ENCODE results near the gene TGFBI.

Gene TGFBI

GRCh38 chr5:136064510-136064909 lies 35.7 kb downstream of the TGFBI start:
- Histone ChIP-seq H3K4me1 (ENCODE audit: control insufficient read depth, insufficient read depth, low read length, poor library complexity, severe bottlenecking) (peaks cover 6% of the 10 kb centered on the region), H3K36me3 (ENCODE audit: control insufficient read depth, insufficient read depth, low read length) (peaks cover 63% of the 10 kb centered on the region), H3K9me3 (ENCODE audit: control insufficient read depth, low read length) (peaks cover 6% of the 10 kb centered on the region), H3K4me3 (ENCODE audit: extremely low read depth, insufficient read depth, low read length, poor library complexity, severe bottlenecking) (no peak overlapping the region), H3K27ac (ENCODE audit: low read depth, low read length, severe bottlenecking) (no peak overlapping the region)
- 84 to 100% methylated on average over 2 to 3 of the region's 4 CpGs for WGBS, 2 experiments (ENCODE audit: insufficient coverage in 2 of 2)

- Histone ChIP-seq H3K27ac (ENCODE audit: low read depth, low read length, severe bottlenecking) (no peak overlapping the region), H3K4me3 (ENCODE audit: extremely low read depth, insufficient read depth, low read length, poor library complexity, severe bottlenecking) (no peak overlapping the region)
- WGBS, 2 experiments (ENCODE audit: insufficient coverage in 2 of 2), result 100% methylated on average over 2 of the region's 2 CpGs; no CpG with 5 or more reads in 1 of the 2 experiments
Observed at GRCh38 chr5:136065588-136065987, 36.8 kb downstream of the TGFBI start.

GRCh38 chr5:136066661-136067271 lies 38.0 kb downstream of the TGFBI start:
- WGBS, 2 experiments (ENCODE audit: insufficient coverage in 2 of 2), result 83 to 86% methylated on average over 1 to 2 of the region's 4 CpGs

More at GRCh38 chr5:136065588-136065987, 36.8 kb downstream of the TGFBI start:
- Histone ChIP-seq H3K36me3 (ENCODE audit: control insufficient read depth, insufficient read depth, low read length) (peaks cover 57% of the 10 kb centered on the region), H3K4me1 (ENCODE audit: control insufficient read depth, insufficient read depth, low read length, poor library complexity, severe bottlenecking) (no peaks in the 10 kb centered on the region), H3K9me3 (ENCODE audit: control insufficient read depth, low read length) (peaks cover 6% of the 10 kb centered on the region)

GRCh38 chr5:136067422-136067821 lies 38.6 kb downstream of the TGFBI start:
- Histone ChIP-seq H3K9me3 (ENCODE audit: control insufficient read depth, low read length) (peaks cover 6% of the 10 kb centered on the region), H3K4me1 (ENCODE audit: control insufficient read depth, insufficient read depth, low read length, poor library complexity, severe bottlenecking) (no peaks in the 10 kb centered on the region), H3K36me3 (ENCODE audit: control insufficient read depth, insufficient read depth, low read length) (peaks cover 39% of the 10 kb centered on the region), H3K27ac (ENCODE audit: low read depth, low read length, severe bottlenecking) (no peak overlapping the region), H3K4me3 (ENCODE audit: extremely low read depth, insufficient read depth, low read length, poor library complexity, severe bottlenecking) (no peak overlapping the region)
- WGBS, 2 experiments (ENCODE audit: insufficient coverage in 2 of 2), result no CpG with 5 or more reads among the region's 1 CpG

More at GRCh38 chr5:136066661-136067271, 38.0 kb downstream of the TGFBI start:
- Histone ChIP-seq H3K27ac (ENCODE audit: low read depth, low read length, severe bottlenecking) (no peak overlapping the region), H3K4me3 (ENCODE audit: extremely low read depth, insufficient read depth, low read length, poor library complexity, severe bottlenecking) (no peak overlapping the region), H3K4me1 (ENCODE audit: control insufficient read depth, insufficient read depth, low read length, poor library complexity, severe bottlenecking) (no peaks in the 10 kb centered on the region), H3K36me3 (ENCODE audit: control insufficient read depth, insufficient read depth, low read length) (peaks cover 45% of the 10 kb centered on the region), H3K9me3 (ENCODE audit: control insufficient read depth, low read length) (peaks cover 6% of the 10 kb centered on the region)

- no peak overlapping the region for H3K27ac ChIP-seq (ENCODE audit: low read depth, low read length, severe bottlenecking)
- H3K36me3 ChIP-seq (ENCODE audit: control insufficient read depth, insufficient read depth, low read length), result peaks cover 10% of the 10 kb centered on the region
- no peak overlapping the region for H3K4me3 ChIP-seq (ENCODE audit: extremely low read depth, insufficient read depth, low read length, poor library complexity, severe bottlenecking)
- WGBS, 2 experiments (ENCODE audit: insufficient coverage in 2 of 2), result 81 to 85% methylated on average over 9 of the region's 9 CpGs
- peaks cover 6% of the 10 kb centered on the region for H3K9me3 ChIP-seq (ENCODE audit: control insufficient read depth, low read length)
- no peaks in the 10 kb centered on the region for H3K4me1 ChIP-seq (ENCODE audit: control insufficient read depth, insufficient read depth, low read length, poor library complexity, severe bottlenecking)
Observed at GRCh38 chr5:136070486-136071285, 41.9 kb downstream of the TGFBI start.

GRCh38 chr5:136073714-136074529 lies 45.1 kb downstream of the TGFBI start:
- H3K27ac ChIP-seq (ENCODE audit: low read depth, low read length, severe bottlenecking), result no peak overlapping the region
- H3K4me1 ChIP-seq (ENCODE audit: control insufficient read depth, insufficient read depth, low read length, poor library complexity, severe bottlenecking), result no peaks in the 10 kb centered on the region
- WGBS, 2 experiments (ENCODE audit: insufficient coverage in 2 of 2), result 93 to 100% methylated on average over 3 to 4 of the region's 5 CpGs
- no peak overlapping the region for H3K4me3 ChIP-seq (ENCODE audit: extremely low read depth, insufficient read depth, low read length, poor library complexity, severe bottlenecking)
- peaks cover 5% of the 10 kb centered on the region for H3K36me3 ChIP-seq (ENCODE audit: control insufficient read depth, insufficient read depth, low read length)
- H3K9me3 ChIP-seq (ENCODE audit: control insufficient read depth, low read length), result no peaks in the 10 kb centered on the region

- no peaks in the 10 kb centered on the region for H3K9me3 ChIP-seq (ENCODE audit: control insufficient read depth, low read length)
- WGBS, 2 experiments (ENCODE audit: insufficient coverage in 2 of 2), result 80% methylated on average over 1 of the region's 1 CpG; no CpG with 5 or more reads in 1 of the 2 experiments
- H3K4me3 ChIP-seq (ENCODE audit: extremely low read depth, insufficient read depth, low read length, poor library complexity, severe bottlenecking), result no peak overlapping the region
Observed at GRCh38 chr5:136075466-136075891, 46.7 kb downstream of the TGFBI start.

GRCh38 chr5:136076067-136076466 lies 47.3 kb downstream of the TGFBI start:
- Histone ChIP-seq H3K36me3 (ENCODE audit: control insufficient read depth, insufficient read depth, low read length) (no peaks in the 10 kb centered on the region), H3K27ac (ENCODE audit: low read depth, low read length, severe bottlenecking) (no peak overlapping the region), H3K4me3 (ENCODE audit: extremely low read depth, insufficient read depth, low read length, poor library complexity, severe bottlenecking) (no peak overlapping the region), H3K4me1 (ENCODE audit: control insufficient read depth, insufficient read depth, low read length, poor library complexity, severe bottlenecking) (no peaks in the 10 kb centered on the region), H3K9me3 (ENCODE audit: control insufficient read depth, low read length) (no peaks in the 10 kb centered on the region)
- 91 to 100% methylated on average over 2 to 3 of the region's 6 CpGs for WGBS, 2 experiments (ENCODE audit: insufficient coverage in 2 of 2)

More at GRCh38 chr5:136075466-136075891, 46.7 kb downstream of the TGFBI start:
- Histone ChIP-seq H3K27ac (ENCODE audit: low read depth, low read length, severe bottlenecking) (no peak overlapping the region), H3K36me3 (ENCODE audit: control insufficient read depth, insufficient read depth, low read length) (no peaks in the 10 kb centered on the region), H3K4me1 (ENCODE audit: control insufficient read depth, insufficient read depth, low read length, poor library complexity, severe bottlenecking) (no peaks in the 10 kb centered on the region)

- Histone ChIP-seq H3K4me1 (ENCODE audit: control insufficient read depth, insufficient read depth, low read length, poor library complexity, severe bottlenecking) (no peaks in the 10 kb centered on the region), H3K27ac (ENCODE audit: low read depth, low read length, severe bottlenecking) (no peak overlapping the region), H3K9me3 (ENCODE audit: control insufficient read depth, low read length) (no peaks in the 10 kb centered on the region), H3K4me3 (ENCODE audit: extremely low read depth, insufficient read depth, low read length, poor library complexity, severe bottlenecking) (no peak overlapping the region), H3K36me3 (ENCODE audit: control insufficient read depth, insufficient read depth, low read length) (no peaks in the 10 kb centered on the region)
- 93 to 95% methylated on average over 2 of the region's 4 CpGs for WGBS, 2 experiments (ENCODE audit: insufficient coverage in 2 of 2)
Observed at GRCh38 chr5:136076881-136077445, 48.2 kb downstream of the TGFBI start.
